T follicular helper cell (primary cell): ENCODE data around the gene HERC5.
"Not testable (repeated sequence)": the region's sequence is repeated elsewhere in the genome, so short reads cannot be mapped to it uniquely, and the experiment has no call there.

Experiments used
- DNase-seq: peaks from one replicate; pipeline ENCODE4 v3.0.0-alpha.2; 2020; ENCODE audit warnings: low read depth
- total RNA-seq, 2 experiments: gene quantifications; one replicate each; lab custom pipeline; 2026; lab: John Stamatoyannopoulos, UW

HERC5 gene
- total RNA-seq, result 48.6 to 69.3 reads per million in 2 experiments

- DNase-seq, result peak; percentile 89
These were observed at the start of gene HERC5 for GRCh38 chr4:88456670-88457306. Gene HERC5, plus strand, starts transcription at chr4:88457119. Its CDS starts 151 bp downstream, at chr4:88457270.

DNA sequence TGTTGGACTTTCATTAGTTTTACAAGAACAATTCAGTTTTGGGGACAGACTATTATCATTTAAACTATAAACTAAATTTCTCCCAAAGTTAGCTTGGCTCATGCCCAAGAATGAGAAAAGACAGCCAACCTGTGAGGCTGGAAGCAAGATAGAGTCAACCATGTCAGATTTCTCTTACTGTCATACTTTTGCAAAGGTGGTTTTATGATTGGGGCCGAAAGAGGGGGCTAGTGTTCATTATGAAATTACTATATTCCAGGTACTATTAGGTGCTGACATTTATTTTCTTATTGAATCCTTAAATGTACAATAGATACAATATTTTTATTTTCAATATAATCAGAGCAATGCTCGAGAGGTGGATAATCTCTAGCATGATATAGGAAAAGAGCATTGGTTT, 47.7 kb upstream of the HERC5 start:
- DNase-seq, result no peak

DNA sequence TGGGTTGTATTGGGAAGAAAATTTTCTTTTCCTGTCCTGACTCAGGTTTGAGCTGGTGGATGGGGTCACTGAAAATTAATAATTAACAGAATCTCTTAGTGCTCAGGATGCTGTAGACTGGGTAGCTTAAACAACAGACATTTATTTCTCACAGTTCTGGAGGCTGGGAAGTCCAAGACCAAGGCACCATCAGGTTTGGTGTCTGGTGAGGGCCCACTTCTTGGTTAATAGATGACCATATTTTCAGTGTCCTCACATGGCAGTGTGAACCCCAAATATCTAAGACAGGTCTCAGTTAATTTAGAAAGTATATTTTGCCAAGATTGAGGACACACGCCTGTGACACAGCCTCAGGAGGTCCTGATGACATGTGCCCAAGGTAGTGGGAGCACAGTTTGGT, 47.1 kb upstream of the HERC5 start:
- no peak for DNase-seq

- DNase-seq, result no peak
These were observed 45.3 kb upstream of the HERC5 start for GRCh38 chr4:88411491-88412096.

GRCh38 chr4:88413801-88414200, 43.1 kb upstream of the HERC5 start:
- no peak for DNase-seq

DNA sequence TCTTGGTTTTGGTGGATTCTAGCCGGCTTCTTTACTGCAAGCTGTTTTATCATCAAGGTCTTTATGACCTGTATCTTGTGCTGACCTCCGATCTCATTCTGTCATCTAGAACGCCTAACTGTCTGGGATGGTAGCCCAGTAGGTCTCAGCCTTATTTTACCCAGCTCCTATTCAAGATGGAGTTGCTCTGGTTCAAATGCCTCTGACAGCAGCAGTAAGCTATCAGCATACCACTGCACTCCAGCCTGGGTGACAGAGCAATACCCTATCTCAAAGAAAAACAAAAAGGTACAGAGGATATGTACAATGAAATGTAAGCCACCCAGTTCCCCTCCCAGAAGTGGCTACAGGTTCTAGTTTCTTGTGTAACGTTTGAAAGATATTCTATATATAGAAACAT, 42.2 kb upstream of the HERC5 start:
- no peak for DNase-seq

- DNase-seq, result no peak
These were observed 40.9 kb upstream of the HERC5 start for GRCh38 chr4:88415982-88416381.

- DNase-seq, result no peak
These were observed 38.5 kb upstream of the HERC5 start for GRCh38 chr4:88418411-88418810.

DNA sequence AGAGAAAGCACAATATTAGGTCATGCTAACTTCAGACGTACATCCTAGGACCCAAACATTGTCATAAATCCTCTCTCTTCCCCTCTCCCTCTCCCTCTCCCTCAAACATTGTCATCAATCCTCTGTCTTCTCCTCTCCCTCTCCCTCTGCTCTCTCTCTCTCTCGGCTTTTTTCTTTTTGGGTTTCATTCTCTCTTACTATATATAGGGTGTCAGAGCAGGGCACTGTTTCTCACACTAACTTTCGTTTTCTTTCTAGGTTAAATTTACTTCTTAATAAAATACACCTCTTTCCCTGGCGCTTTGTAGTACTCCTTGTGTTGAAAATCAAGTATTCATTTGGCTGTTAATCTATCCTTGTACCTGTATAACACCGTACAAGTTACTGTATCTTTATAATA, 37.0 kb upstream of the HERC5 start:
- no peak for DNase-seq

- DNase-seq, result no peak
These were observed 36.1 kb upstream of the HERC5 start for GRCh38 chr4:88420844-88421243.

DNA sequence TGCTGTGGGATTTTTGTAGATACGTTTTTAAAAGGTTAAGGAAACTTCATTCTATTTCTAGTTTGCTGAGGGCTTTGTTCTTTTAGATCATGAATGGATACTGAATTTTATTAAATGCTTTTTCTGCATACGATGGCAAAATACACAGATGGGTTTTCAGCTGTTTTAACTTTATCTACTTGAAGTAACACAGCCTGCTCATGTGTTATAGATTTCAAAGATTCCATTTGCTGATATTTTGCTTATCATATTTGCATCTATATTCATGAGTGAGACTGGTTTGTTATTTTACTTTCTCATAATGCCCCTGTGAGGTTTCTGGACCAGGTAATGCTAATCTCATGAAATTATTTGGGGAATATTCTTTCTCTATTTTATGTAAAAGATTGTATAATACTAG, 34.5 kb upstream of the HERC5 start:
- DNase-seq, result no peak

DNA sequence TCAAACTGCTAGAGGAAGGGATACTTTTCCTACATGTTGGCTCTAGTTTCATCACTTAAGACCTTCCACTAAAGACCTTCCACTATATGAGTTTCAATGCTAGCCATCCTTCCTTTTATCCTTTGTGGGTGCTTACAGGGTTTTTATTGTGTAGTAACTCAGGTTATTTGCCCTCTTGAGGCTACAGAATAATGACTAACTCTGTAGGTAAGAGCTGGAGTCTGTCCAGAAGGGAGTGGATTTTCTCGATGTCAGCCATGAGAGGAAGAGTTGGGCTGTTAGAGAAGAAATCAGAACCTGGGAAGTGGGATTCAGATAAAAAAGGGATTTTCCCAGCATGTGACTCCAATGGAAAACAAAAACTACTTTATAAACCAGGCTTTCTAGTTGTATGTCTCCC, 27.5 kb upstream of the HERC5 start:
- no peak for DNase-seq

- no peak for DNase-seq
These were observed 20.8 kb upstream of the HERC5 start for GRCh38 chr4:88435987-88436693.

DNA sequence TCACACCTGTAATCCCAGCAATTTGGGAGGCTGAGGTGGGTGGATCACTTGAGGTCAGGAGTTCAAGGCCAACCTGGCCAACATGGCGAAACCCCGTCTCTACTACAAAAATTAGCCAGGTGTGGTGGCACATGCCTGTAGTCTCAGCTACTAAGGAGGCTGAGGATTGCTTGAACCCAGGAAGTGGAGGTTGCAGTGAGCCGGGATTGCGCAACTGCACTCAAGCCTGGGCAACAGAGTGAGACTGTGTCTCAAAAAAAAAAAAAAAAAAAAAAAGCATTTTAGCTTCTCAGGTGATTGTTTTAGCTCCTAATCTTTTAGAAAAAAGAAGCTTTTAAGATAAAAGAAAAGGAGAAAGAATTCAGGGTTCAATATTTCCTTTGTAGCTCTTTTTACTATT, 19.0 kb upstream of the HERC5 start:
- not testable (repeated sequence) for DNase-seq

DNA sequence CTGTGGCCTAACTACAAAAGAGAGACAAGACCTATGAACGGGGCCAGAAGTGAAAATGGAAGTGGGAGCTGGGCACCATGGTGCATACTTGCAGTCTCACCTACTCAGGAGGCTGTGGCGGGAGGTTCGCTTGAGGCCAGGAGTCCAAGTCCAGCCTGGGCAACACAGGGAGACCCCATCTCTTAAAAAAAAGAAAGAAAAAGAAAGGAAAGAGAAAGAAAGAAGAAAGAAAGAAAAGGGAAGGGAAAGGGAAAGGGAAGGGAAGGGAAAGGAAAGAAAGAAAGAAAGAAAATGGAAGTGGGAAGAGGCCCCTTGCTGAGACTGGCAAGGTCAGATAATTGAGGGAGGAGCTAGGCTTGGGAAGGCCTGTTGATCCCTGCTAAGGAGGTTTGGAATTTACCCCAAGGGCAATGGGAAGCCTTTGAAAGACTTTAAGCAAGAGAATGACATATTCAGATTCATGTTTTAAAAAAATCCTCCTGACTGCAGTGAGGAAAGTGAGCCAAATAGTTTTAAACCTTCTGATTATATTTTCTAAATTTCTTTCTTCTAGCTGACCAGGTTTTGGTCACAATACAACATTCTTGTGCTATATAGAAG, 17.7 kb upstream of the HERC5 start:
- no peak for DNase-seq

GRCh38 chr4:88440146-88440545, 16.8 kb upstream of the HERC5 start:
- no peak for DNase-seq

DNA sequence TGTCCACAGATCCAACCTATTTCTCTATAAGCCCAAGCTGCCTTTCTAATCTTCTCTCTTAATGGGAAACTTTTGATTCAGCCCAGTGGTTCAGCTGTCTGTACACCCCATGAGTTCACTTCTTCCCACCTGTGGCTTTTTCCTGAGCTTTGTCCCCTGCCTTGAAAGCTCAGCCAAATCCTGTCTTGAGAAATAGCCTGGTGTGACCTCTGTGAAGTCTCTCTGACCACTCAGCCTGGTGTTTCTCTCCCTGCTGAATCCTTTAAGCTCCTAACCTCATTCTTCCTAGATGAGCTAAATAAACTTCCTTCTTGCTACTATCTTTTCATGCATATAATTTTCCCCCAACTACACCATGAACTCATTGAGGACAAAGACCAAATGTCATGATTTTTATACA, 15.2 kb upstream of the HERC5 start:
- no peak for DNase-seq

DNA sequence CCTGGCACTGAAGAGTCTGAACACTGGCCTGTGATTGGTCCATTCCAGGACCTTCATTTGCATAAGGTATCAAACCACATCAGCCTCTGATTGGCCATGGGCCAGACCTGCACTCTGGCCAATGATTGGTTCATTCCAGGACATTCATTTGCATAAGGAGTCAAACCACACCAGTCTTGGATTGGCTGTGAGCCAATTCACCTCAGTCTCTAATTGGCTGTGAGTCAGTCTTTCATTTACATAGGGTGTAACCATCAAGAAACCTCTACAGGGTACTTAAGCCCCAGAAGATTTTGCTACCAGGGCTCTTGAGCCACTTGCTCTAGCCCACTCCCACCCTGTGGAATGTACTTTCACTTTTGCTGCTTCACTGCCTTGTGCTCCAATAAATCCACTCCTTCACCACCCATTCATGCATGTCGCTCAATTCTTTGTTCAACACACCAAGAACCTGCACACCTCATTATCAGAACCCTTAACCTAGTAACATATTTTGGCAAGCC, 14.2 kb upstream of the HERC5 start:
- no peak for DNase-seq

DNA sequence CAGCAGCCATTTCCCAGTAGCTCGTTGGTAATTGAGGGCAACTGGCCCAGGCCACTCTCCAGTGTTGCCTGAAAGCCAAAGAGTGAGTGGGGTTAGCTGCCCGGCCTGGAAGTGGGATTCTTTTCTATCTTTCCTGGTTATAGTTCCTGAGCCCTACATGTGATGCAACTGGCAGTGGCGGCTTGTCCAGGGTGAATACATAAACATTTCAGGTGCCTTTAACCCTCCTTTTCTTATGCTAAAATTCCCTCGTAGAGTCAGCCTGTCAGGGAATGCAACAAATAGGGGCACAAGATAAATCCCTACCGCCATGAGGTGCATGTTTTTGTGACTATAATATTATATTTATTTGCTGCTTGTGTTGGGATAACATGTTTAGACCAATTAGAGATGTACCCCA, 13.4 kb upstream of the HERC5 start:
- no peak for DNase-seq

GRCh38 chr4:88445252-88445651, 11.7 kb upstream of the HERC5 start:
- DNase-seq, result no peak

GRCh38 chr4:88446124-88446523, 10.8 kb upstream of the HERC5 start:
- DNase-seq, result no peak

GRCh38 chr4:88447371-88448095, 9.4 kb upstream of the HERC5 start:
- DNase-seq, result no peak
